ENCODE measurements around the gene DOCK4.

DNA sequence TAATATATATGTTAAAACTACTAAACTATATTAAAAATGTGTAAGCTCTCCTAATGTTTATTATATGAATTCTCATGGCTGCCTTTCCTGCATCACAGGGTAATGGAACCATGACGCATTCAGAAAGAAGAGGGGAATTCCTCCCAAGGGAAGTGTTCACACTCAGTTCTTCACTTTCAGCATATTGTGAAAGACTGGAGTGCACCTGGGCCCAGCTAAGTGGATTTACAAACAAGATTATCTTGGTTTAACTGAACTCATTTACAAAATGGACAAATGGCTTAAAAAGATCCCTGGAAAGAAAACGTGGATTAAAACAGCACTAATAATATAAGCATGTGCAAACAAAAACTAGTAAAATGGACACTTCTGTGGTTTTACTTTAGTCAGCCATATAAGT lies 149.8 kb downstream of the DOCK4 start:
- TF ChIP-seq, protein P1, sequence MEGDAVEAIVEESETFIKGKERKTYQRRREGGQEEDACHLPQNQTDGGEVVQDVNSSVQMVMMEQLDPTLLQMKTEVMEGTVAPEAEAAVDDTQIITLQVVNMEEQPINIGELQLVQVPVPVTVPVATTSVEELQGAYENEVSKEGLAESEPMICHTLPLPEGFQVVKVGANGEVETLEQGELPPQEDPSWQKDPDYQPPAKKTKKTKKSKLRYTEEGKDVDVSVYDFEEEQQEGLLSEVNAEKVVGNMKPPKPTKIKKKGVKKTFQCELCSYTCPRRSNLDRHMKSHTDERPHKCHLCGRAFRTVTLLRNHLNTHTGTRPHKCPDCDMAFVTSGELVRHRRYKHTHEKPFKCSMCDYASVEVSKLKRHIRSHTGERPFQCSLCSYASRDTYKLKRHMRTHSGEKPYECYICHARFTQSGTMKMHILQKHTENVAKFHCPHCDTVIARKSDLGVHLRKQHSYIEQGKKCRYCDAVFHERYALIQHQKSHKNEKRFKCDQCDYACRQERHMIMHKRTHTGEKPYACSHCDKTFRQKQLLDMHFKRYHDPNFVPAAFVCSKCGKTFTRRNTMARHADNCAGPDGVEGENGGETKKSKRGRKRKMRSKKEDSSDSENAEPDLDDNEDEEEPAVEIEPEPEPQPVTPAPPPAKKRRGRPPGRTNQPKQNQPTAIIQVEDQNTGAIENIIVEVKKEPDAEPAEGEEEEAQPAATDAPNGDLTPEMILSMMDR (IDR thresholded peaks at IDR 0.05), result no peak
- TF ChIP-seq ZFX (IDR thresholded peaks at IDR 0.05; ENCODE audit: borderline replicate concordance), result no peak

Measured in 22Rv1 (cell line).